PC-3 (cell line): ENCODE results near the gene USP8. TPM values are rescaled to one million over a fixed set of nuclear protein-coding genes. Genes with fewer than 3 reads are reported as not detected.

Source experiments
- ATAC-seq: fragments of 200-7000 bp; cut with Tn5 transposase; 2 replicates; pipeline ENCODE4 v1.9.1; 2020; ENCODE audit warnings: mild to moderate bottlenecking, moderate library complexity
- BruUV-seq: library from RNA; stranded (reverse); fragments of 400-500 nt; replicated peaks from 2 replicates; lab custom pipeline; 2021; lab: Mats Ljungman, UMichigan
- CTCF ChIA-PET: fragments of 300-600 bp; sonication (Branson Sonifier 250); formaldehyde crosslinking; loops from one replicate; lab custom pipeline; 2022; ENCODE audit warnings: antibody characterized with exemption; lab: Charles Lee
- POLR2A ChIA-PET: fragments of 300-600 bp; sonication (Branson Sonifier 250); formaldehyde crosslinking; loops from one replicate; lab custom pipeline; 2022; ENCODE audit warnings: antibody characterized with exemption; ENCODE audit not compliant: unreplicated experiment; lab: Charles Lee
- DNase-seq: peaks from one replicate; pipeline ENCODE4 v3.0.0-alpha.2; 2015
- H2AFZ ChIP-seq: fragments of 300-600 bp; sonication (generic); 2 replicates; pipeline ENCODE4 v1.6.0; 2016; ENCODE audit warnings: antibody characterized with exemption, low read length
- H3F3A ChIP-seq: fragments of 300-600 bp; sonication (generic); one replicate; pipeline ENCODE4 v1.6.0; 2017; ENCODE audit warnings: antibody characterized with exemption, low read length, control low read depth, mild to moderate bottlenecking; ENCODE audit not compliant: unreplicated experiment
- H3K27ac ChIP-seq: fragments of 300-600 bp; sonication (generic); 2 replicates; pipeline ENCODE4 v1.5.1; 2016; ENCODE audit warnings: mild to moderate bottlenecking, low read length
- H3K27me3 ChIP-seq: fragments of 300-600 bp; sonication (generic); 2 replicates; pipeline ENCODE4 v1.6.1; 2016; ENCODE audit warnings: low read length, mixed read lengths
- H3K36me3 ChIP-seq: fragments of 300-600 bp; sonication (generic); 2 replicates; pipeline ENCODE4 v1.6.1; 2016; ENCODE audit warnings: low read depth, mixed run types, low read length, mixed read lengths
- H3K4me1 ChIP-seq: fragments of 300-600 bp; sonication (generic); 2 replicates; pipeline ENCODE4 v1.5.1; 2016; ENCODE audit warnings: low read length; ENCODE audit not compliant: insufficient read depth
- H3K4me2 ChIP-seq: fragments of 300-600 bp; sonication (generic); 2 replicates; pipeline ENCODE4 v1.6.0; 2016; ENCODE audit warnings: low read length
- H3K4me3 ChIP-seq: fragments of 300-600 bp; sonication (generic); 2 replicates; pipeline ENCODE4 v1.5.1; 2016; ENCODE audit warnings: mild to moderate bottlenecking, low read length, mixed read lengths
- H3K79me2 ChIP-seq: fragments of 300-600 bp; sonication (generic); 2 replicates; pipeline ENCODE4 v1.6.1; 2017; ENCODE audit warnings: low read length, mixed read lengths
- H3K9ac ChIP-seq: fragments of 300-600 bp; sonication (generic); 2 replicates; pipeline ENCODE4 v1.6.0; 2016; ENCODE audit warnings: mild to moderate bottlenecking, low read length
- H3K9me2 ChIP-seq: fragments of 300-600 bp; sonication (generic); replicated peaks from 2 replicates; pipeline ENCODE4 v1.6.1; 2016; ENCODE audit warnings: mixed run types, low read length, mixed read lengths
- H3K9me3 ChIP-seq: fragments of 300-600 bp; sonication (generic); 2 replicates; pipeline ENCODE4 v1.6.1; 2016; ENCODE audit warnings: low read length, mixed read lengths
- H4K20me1 ChIP-seq: fragments of 300-600 bp; sonication (generic); 2 replicates; pipeline ENCODE4 v1.6.1; 2016; ENCODE audit warnings: low read length, mixed read lengths
- CTCF ChIP-seq: fragments of 300-600 bp; sonication (generic); conservative IDR thresholded peaks from 2 replicates; pipeline ENCODE4 v1.5.1; 2017; ENCODE audit warnings: antibody characterized with exemption, low read depth, mild to moderate bottlenecking, low read length
- EZH2 ChIP-seq: fragments of 300-600 bp; sonication (generic); IDR thresholded peaks from one replicate; pipeline ENCODE4 v1.6.1; 2017; ENCODE audit warnings: antibody characterized with exemption, mild to moderate bottlenecking, low read length; ENCODE audit not compliant: unreplicated experiment
- EZH2phosphoT487 ChIP-seq: fragments of 300-600 bp; sonication (generic); IDR thresholded peaks from 2 replicates; pipeline ENCODE4 v1.6.1; 2018; ENCODE audit warnings: mild to moderate bottlenecking, antibody characterized with exemption, low read length, borderline replicate concordance
- intact Hi-C: fragments of 100-400 bp; cut with micrococcal nuclease; formaldehyde crosslinking; loops from 2 replicates; pipeline ENCODE4 v1.9.0; 2023
- total RNA-seq: library from RNA; depleted of rRNA; stranded (reverse); fragments of >200 nt; gene quantifications from 2 replicates; pipeline ENCODE4 v1.2.3, GENCODE V29; 2014; rRNA removed

USP8 gene
- total RNA-seq, 1 experiment from 2014 or later: 24.6 TPM

- DNase-seq: no peak
- intact Hi-C loops: no loop called here
- no peak overlapping the region for H3K9ac ChIP-seq
- no peak for ATAC-seq
- BruUV-seq: no TSS peak
- no peak overlapping the region for H3K4me3 ChIP-seq
- no peak overlapping the region for H2AFZ ChIP-seq
- TF ChIP-seq CTCF (no peak), EZH2phosphoT487 (no peak), EZH2 (no peak)
- H3K4me2 ChIP-seq: no peak overlapping the region
- no peaks in the 10 kb centered on the region for H3K9me2 ChIP-seq
- ChIA-PET POLR2A (no interaction called here), CTCF (no interaction called here)
- H3F3A ChIP-seq: no peaks in the 10 kb centered on the region
- no peaks in the 10 kb centered on the region for H3K27me3 ChIP-seq
- no peaks in the 10 kb centered on the region for H3K36me3 ChIP-seq
- no peaks in the 10 kb centered on the region for H4K20me1 ChIP-seq
- H3K79me2 ChIP-seq: no peaks in the 10 kb centered on the region
- no peaks in the 10 kb centered on the region for H3K9me3 ChIP-seq
- no peaks in the 10 kb centered on the region for H3K4me1 ChIP-seq
- no peak overlapping the region for H3K27ac ChIP-seq
These were observed 133.8 kb downstream of the USP8 start for GRCh38 chr15:50558012-50558411.

GRCh38 chr15:50562735-50563640 lies 138.8 kb downstream of the USP8 start:
- BruUV-seq: no TSS peak
- H3K4me1 ChIP-seq: no peaks in the 10 kb centered on the region
- no peaks in the 10 kb centered on the region for H3K79me2 ChIP-seq
- H3K9me2 ChIP-seq: no peaks in the 10 kb centered on the region
- peaks cover 5% of the 10 kb centered on the region; the same call in 1 of the 2 replicates for H3K36me3 ChIP-seq
- ATAC-seq: no peak
- no peak for DNase-seq
- H4K20me1 ChIP-seq: no peaks in the 10 kb centered on the region
- no peaks in the 10 kb centered on the region for H3K27me3 ChIP-seq
- H2AFZ ChIP-seq: no peak overlapping the region
- H3K27ac ChIP-seq: no peak overlapping the region
- no peaks in the 10 kb centered on the region for H3F3A ChIP-seq
- no peak overlapping the region for H3K4me3 ChIP-seq
- intact Hi-C loops: no loop called here
- ChIA-PET POLR2A (no interaction called here), CTCF (no interaction called here)
- no peaks in the 10 kb centered on the region for H3K9me3 ChIP-seq
- TF ChIP-seq EZH2 (no peak), CTCF (no peak), EZH2phosphoT487 (no peak)
- H3K4me2 ChIP-seq: no peak overlapping the region
- no peak overlapping the region for H3K9ac ChIP-seq

DNA sequence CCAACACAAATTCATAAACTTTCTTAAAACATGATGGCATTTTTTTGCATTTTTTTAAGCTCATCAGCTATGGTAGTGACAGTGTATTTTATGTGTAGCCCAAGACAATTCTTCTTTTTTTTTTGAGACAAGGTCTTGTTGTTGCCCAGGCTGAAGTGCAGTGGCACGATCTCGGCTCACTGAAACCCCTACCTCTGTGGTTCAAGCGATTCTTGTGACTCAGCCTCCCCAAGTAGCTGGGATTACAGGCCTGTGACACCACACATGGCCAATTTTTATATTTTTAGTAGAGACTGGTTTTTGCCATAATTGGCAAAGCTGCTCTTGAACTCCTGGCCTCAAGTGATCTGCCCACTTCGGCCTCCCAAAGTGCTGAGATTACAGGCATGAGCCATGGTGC lies 139.6 kb downstream of the USP8 start:
- no peak overlapping the region for H3K4me3 ChIP-seq
- H3K4me1 ChIP-seq: no peaks in the 10 kb centered on the region
- no TSS peak for BruUV-seq
- H3K9me3 ChIP-seq: no peaks in the 10 kb centered on the region
- peaks cover 5% of the 10 kb centered on the region; the same call in 1 of the 2 replicates for H3K36me3 ChIP-seq
- ChIA-PET CTCF (no interaction called here), POLR2A (interaction anchor here (0.6 kb wide), 1 partner anchor 140 kb away, joined by 3 read pairs; the partner anchor contains the start of gene USP8)
- H3K9ac ChIP-seq: no peak overlapping the region
- no peak overlapping the region for H3K27ac ChIP-seq
- intact Hi-C loops: no loop called here
- H2AFZ ChIP-seq: no peak overlapping the region
- DNase-seq (no peak), ATAC-seq (no peak)
- H3K79me2 ChIP-seq: no peaks in the 10 kb centered on the region
- H3K27me3 ChIP-seq: no peaks in the 10 kb centered on the region
- no peak overlapping the region for H3K4me2 ChIP-seq
- H3F3A ChIP-seq: no peaks in the 10 kb centered on the region
- no peaks in the 10 kb centered on the region for H4K20me1 ChIP-seq
- TF ChIP-seq EZH2: no peak
- no peaks in the 10 kb centered on the region for H3K9me2 ChIP-seq

Other genes starting within 250 kb of the USP8 start
- 5.8 and 8.1 TPM in 2 replicates for gene SLC27A2, start 242.2 kb upstream of the USP8 start, total RNA-seq
- gene HDC, start 158.7 kb upstream of the USP8 start, total RNA-seq: not detected in 2 replicates
- 34.2 and 39.7 TPM in 2 replicates for gene GABPB1, start 69.2 kb upstream of the USP8 start, total RNA-seq
- gene USP50, start 122.3 kb downstream of the USP8 start, total RNA-seq: not detected in 2 replicates